Epithelial cell of prostate (primary cell): Measurements from ENCODE around the gene VAV1.
"Not testable (repeated sequence)": the region's sequence is repeated elsewhere in the genome, so short reads cannot be mapped to it uniquely, and the experiment has no call there.

Experiments used
- DNase-seq: peaks from one replicate; pipeline ENCODE4 v3.0.0-alpha.2; 2011; ENCODE audit warnings: low read depth, low spot score
- H3K27ac ChIP-seq: fragments of 450-650 bp; 2 replicates; pipeline ENCODE4 v1.5.1; 2017; ENCODE audit warnings: mild to moderate bottlenecking

VAV1 gene

DNA sequence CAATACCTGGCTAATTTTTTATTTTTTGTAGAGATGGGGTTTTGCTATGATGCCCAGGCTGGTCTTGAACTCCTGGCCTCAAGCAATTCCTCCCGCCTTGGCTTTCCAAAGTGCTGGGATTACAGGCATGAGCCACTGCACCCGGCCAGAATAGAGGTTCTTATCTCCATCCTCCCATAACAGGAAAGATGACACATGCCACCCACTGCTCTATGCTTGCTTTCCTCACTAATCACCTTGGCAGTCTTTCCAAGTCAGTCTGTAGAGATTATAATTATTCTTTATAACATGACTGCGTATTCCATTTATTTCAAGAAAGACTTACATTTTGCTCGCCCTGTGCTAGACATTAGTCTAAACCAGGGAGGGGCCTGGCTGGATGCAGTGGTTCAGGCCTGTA is 6.7 kb downstream of the VAV1 start:
- H3K27ac ChIP-seq: no peak overlapping the region
- DNase-seq: no peak

DNA sequence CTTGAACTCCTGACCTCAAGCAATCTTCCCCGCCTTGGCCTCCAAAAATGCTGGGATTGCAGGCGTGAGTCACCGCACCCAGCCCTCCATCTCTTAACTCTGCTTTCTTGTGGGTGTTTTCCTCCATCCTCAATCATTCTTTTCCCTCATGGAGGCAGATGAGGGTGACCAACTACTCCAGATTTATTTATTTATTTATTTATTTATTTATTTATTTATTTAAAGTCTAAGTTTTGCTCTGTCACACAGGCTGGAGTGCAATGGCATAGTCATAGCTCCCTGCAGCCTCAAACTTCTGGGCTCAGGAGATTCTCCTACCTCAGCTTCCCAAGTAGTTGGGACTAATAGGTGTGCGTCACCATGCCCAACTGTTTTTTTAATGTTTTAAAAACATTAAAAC is 14.9 kb downstream of the VAV1 start:
- no peak overlapping the region for H3K27ac ChIP-seq
- DNase-seq: no peak

DNA sequence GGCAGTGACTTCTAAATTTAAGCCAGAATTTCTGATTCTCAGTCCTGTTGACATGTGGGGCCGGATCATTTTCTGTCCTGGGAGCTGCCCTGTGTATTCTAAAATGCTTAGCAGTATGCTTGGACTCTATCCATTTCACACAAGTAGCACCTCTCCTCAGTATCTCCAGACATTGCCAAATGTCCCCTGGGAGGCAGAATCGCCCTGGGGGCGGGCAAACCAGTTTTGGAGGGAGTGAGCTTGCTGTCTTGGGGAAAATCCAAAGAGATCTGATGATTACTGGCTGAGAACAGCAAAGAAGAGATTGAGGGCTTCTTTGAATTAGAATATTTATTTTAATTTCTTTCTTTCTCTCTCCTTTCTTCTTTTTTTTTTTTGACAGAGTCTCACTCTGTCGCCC is 16.4 kb downstream of the VAV1 start:
- no peak for DNase-seq
- no peak overlapping the region for H3K27ac ChIP-seq

DNA sequence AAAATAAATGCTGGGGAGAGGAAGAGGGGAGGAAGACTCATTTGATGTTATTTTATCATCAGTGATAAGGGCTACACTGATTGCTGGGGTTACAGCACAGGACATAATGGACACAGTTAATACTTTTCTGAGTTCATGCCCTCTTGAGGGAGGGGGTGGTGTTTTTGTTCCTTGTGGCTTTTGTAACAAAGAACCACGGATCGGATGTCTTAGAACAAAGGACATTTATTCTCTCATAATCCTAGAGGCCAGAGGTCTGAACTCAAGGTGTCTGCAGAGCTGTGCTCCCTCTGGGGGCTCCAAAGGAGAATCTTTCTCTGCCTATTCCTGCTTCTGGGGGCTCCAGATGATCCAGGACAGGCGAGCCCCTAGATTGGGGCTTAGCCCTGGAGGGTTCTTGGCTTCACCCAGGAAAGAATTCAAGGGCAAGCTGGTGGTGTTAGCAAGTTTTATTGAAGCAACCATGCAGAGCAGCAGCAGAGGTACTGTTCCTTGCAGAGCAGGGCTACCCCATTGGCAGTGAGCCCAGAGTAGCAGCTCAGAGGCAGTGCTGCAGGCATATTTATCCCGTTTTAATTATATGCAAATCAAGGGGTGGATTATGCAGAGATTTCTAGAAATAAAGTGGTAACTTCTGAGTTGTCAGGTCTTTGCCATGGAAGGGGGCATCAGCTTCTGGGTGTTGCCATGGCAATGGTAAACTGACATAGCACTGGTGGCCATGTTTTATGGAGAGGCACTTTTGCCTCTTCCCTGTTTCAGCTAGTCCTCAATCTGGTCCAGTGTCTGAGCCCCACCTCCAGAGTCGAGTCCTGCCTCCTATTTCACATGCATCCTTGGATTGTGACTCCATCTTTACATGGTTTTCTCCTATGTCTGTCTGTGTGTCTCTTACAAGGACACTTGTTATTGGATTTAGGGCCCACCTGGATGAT is 18.0 kb downstream of the VAV1 start:
- DNase-seq: no peak

DNA sequence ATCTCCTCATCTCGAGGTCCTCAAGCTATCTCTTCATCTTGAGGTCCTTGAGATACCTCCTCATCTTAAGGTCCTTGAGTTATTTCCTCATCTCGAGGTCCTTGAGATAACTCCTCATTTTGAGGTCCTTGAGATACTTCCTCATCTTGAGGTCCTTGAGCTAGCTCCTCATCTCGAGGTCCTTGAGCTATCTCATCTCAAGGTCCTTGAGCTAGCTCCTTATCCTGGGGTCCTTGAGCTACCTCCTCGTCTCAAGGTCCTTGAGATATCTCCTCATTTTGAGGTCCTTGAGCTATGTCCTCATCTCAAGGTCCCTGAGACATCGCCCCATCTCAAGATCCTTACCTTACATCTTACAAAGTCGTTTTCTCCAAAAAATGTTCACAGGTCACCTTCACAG is 18.7 kb downstream of the VAV1 start:
- no peak overlapping the region for H3K27ac ChIP-seq
- DNase-seq: no peak

More for the DNA sequence above, 18.0 kb downstream of the VAV1 start:
- H3K27ac ChIP-seq: no peak overlapping the region

DNA sequence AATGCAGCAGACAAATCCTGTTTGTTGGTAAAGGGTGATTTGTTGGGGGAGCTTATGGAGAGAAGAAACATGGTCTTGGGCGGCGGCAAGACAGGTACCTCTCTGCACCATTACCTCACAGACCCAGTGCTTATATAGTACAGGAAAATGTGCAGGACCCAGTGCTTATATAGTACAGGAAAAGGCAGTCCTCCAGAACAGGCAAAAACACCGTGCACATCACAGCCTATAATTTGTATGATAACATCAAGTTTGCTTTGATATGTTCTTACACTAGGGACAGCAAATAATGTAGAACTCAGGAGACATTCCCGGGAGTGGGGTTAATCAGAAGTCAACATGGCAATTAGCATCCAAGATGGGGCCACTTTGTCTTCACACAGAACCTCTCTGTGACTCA is 20.9 kb downstream of the VAV1 start:
- DNase-seq: no peak
- no peak overlapping the region for H3K27ac ChIP-seq

DNA sequence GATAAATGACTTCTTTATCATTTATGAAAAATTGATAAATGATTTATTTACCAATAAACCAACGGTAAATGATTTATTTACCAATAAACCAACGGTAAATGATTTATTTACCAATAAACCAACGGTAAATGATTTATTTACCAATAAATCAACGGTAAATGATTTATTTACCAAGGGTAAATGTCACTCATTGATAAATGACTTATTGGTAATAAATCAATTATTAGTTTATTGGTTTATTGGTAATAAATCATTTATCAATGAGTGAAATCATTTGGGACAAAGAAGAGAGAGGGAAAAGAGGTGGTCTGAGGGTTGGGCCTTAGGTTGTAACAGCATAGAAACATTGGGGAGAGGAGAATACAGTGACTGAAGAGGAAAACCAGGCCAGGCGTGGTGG is 21.5 kb downstream of the VAV1 start:
- H3K27ac ChIP-seq: no peak overlapping the region
- DNase-seq: no peak

DNA sequence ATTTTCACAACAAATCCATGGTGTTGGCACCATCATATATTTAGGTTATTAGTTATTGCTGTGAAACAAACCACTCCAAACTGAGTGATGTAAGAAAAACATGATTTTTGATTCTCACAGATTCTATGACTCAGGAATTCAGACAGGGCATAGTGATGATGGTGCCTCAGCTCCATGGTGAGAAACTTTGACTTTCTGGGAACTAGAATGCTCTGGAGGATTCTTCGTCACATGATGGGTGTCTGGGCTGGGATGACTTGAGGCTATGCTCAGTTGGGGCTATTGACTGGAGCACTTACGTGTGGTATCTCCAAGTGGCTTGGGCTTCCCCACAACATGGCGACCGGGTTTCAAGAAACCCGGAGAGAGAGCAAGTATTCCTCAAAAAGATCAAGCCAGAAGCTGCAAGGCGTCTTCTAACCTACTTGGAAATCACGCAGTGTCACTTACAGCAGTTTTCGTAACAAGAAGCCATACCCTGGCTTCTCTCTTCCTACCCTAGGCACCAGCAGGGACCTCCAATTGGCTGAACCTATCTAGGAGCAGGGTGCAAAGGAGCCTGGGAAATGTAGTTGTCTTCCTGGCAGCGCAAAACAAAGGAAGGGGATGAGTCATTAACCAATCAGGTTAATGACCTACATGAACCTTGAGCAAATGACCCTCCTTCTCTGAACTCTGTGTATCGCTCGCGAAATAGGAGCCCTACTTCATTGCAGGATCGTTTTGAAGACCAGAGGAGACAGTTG is 22.4 kb downstream of the VAV1 start:
- no peak for DNase-seq
- no peak overlapping the region for H3K27ac ChIP-seq

DNA sequence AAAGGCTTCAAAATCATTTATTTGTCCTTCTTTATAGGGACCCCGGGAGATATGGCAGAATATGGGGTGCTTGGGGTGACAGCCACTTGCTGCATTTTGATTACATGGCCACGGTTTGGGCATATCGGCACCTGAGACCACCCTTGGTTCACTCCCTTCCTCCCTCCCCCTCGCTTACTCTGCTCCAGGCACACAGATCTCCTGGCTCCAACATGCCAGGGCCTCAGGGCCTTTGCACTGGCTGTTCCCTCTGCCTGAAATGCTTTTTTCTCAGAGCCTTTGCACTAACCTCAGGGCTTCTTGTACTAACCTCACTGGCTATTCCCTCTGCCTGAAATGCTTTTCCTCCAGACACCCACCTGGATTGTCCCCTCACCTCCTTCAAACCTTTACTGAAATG is 23.8 kb downstream of the VAV1 start:
- DNase-seq: no peak
- H3K27ac ChIP-seq: no peak overlapping the region

DNA sequence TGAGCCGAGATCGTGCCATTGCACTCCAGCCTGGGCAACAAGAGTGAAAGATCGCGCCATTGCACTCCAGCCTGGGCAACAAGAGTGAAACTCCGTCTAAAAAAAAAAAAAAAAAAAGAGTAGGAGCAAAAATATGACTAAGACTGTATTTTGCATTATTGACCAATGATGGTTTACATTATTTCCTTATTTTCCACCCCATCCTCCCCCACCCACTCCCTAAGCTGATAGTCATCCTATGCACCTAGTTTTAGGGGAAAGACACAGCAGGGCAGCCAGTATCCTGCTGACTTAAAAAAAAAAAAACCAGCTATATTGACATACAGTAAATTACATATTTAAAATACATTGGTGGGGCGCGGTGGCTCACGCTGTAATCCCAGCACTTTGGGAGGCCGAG is 25.1 kb downstream of the VAV1 start:
- H3K27ac ChIP-seq: no peak overlapping the region

DNA sequence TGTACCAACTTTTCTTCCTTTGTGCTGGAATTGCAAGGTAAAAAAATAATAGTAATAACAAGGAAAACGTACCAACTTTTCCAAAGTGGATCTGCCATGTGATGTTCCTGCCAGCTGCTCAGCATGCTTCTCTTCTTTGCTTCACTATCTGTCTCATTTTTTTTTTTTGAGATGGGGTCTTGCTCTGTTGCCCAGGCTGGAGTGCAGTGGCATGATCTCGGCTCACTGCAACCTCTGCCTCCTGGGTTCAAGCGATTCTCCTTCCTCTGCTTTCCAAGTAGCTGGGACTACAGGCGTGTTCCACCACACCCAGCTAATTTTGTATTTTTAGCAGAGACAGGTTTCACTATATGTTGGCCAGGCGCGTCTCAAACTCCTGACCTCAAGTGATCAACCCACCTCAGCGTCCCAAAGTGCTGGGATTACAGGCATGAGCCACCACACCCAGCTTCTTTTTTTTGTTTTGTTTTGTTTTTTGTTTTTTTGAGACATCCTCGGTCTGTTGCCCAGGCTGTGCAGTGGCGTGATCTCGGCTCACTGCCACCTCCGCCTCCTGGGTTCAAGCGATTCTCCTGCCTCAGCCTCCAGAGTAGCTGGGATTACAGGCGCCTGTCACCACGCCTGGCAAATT is 27.8 kb downstream of the VAV1 start:
- DNase-seq: not testable (repeated sequence)
- peak overlapping the region; percentile 96 for H3K27ac ChIP-seq

More for the DNA sequence above, 25.1 kb downstream of the VAV1 start:
- DNase-seq: no peak

DNA sequence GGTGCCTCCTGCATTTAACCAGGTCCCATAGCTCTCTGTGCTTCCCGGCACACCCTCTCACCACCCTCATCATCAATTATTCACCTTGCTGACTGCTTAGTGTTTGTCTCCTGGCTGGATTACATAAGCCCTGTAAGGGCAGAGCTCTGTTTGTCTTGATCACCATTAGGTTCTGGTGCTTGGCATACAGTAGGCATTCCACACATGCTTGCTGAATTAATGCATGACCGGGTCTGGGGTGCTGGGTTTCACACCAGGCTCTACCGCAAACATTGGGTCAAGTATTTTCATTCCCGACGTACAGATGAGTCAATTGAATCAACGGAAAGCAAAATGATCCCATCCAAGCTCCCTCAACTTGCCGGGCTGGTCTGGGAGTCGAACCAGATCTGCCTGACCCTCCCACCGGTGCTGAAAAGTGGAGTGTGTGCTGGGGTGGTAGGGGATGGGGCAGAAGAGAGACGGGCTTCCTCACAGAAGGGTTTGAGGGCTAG is 28.5 kb downstream of the VAV1 start:
- peak; percentile 99 for DNase-seq
- peak overlapping the region; percentile 96 for H3K27ac ChIP-seq

DNA sequence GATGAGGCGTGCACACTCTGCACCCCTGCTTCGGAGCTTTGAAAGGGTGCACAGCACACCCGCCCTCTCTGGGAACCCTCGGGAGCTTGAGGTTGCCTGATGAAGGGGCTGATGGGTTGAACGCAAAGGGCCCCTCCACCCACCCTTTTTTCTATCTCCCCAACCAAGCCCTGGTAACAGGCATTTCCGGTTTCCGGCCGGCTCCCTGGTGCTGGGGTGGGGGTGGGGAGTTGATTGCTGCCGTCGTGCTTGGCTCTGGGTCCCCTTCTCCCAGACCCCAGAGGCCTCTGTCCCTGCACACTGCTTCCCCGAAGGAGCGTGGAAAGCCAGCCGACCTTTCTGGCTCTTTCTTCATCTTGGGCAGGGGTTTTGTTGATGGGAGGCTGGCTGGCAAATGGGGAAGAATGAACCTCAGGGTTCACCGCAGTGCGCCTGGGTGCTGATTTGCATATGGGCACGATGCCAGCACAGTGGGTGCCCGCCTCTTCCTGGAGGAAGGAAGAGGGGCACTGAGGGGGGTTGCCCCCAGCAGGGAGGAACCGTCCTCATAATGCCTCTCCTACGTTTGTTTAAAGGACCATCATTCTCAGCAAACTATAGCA is 29.1 kb downstream of the VAV1 start:
- H3K27ac ChIP-seq: peak overlapping the region; percentile 96
- DNase-seq: no peak

DNA sequence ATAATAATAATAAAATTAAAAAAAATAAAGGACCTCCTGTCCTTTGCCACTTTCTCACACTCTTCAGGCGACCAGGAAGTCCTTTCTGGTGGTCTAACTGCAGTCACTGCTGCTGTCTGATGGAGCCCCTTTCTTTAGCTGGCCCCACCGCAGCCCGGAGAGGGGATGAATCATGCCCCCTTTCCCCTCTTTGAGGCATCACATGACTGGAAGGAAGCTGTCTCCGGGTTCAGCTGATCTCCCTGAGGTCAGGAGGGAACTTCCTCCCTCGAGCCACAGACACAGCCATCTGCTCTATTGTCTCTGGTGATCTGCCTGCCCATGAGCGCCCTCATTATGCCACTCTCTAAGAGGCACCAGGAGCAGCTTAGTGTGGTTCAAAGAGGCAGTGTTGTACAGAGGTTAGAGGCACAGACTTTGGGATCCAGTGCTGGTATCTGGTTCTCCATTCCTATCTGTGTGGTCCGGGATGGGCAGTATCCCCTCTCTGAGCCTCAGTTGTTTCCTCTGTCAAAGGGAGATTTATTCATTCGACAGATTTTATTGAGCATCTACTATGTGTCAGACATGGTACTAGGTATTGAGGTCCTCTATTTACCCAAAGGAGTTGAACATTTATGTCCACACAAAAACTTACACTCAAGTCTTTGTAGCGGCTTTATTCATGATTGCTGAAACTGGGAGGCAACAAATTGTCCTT is 30.0 kb downstream of the VAV1 start:
- DNase-seq: no peak
- peak overlapping the region; percentile 96 for H3K27ac ChIP-seq

DNA sequence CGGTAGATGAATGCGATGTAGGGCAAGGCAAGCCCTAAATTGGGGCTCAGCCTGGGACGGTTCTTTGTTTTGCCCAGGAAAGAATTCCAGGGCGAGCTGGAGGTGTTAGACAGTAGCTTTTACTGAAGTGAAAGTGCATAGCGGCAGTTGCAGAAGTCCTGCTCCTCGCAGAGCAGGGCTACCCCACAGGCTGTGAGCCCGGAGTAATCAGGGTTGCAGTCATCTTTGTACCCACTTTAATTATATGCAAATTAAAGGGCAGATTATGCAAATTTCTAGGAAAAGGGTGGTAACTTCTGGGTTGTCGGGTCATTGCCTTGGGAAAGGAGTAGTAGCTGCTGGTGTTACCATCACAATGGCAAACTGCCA is 30.5 kb downstream of the VAV1 start:
- H3K27ac ChIP-seq: no peak overlapping the region
- DNase-seq: no peak

DNA sequence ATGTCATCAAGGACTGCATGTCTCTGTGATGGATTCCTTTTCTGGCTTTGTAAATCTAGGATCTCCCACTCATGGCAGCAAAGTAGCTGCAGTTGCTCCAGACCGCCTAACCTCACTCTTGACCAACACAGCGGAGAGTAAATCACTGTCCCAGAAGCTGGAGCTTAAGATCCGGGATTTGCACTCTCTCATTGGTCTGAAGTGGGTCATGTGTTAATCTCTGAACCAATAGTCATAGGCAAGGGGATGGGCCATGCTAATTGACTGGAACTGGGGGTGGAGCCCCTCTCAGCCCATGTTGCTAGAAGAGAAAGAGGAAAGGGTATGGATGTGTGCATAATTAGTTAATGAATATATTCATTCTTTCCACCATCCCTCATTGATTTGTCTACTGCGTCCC is 34.0 kb downstream of the VAV1 start:
- DNase-seq: no peak
- no peak overlapping the region for H3K27ac ChIP-seq

DNA sequence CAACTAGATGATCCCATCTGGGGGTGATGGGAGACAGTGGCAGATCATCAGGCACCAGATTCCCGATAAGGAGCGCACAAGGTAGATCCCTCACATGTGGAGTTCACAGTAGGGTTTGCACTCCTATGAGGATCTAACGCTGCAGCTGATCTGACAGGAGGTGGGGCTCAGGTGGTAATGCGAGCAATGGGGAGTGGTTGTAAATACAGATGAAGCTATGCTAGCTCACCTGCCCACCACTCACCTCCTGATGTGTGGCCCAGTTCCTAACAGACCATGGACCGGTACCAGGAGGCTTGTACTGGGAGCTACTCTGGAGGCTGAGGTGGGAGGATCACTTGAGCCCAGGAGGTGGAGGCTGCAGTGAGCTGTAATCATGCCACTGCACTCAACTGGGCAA is 34.8 kb downstream of the VAV1 start:
- DNase-seq: no peak
- no peak overlapping the region for H3K27ac ChIP-seq

DNA sequence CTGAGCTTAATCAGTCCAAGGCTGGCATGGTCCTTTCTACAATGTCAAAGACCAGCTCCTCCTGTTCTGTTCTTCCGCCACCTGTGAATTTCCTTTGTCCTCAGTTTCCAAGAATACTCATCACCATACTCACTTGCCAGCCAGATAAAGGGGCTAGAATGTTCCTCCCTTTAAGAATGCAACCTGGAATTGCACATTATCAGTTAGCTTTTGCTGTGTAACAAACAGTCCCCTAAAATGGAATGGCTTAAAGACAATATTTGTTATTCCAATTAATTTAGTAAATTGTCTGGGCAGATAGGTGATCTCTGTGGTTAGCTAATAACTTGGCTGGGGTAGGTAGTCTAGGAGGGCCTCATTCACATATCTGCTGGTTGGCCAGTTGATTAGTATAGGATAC is 36.0 kb downstream of the VAV1 start:
- H3K27ac ChIP-seq: no peak overlapping the region
- no peak for DNase-seq

DNA sequence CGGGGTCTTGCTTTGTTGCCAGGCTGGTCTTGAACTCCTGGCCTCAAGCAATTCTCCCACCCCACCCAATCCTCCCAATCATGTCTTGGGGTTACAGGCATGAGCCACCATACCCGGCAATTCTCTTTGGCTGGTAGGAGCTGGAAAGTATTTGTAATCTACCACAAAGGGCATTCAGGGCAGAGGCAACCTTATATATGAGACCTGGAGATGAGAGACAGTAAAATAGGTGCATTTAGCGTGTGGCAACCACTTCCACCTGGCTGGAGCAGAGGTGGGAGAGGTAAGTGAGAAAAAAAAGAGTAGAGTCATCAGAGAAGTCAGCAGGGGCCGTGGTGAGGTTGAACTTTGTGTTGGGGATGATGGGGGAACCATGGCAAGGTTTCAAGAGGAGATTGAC is 36.8 kb downstream of the VAV1 start:
- no peak overlapping the region for H3K27ac ChIP-seq

DNA sequence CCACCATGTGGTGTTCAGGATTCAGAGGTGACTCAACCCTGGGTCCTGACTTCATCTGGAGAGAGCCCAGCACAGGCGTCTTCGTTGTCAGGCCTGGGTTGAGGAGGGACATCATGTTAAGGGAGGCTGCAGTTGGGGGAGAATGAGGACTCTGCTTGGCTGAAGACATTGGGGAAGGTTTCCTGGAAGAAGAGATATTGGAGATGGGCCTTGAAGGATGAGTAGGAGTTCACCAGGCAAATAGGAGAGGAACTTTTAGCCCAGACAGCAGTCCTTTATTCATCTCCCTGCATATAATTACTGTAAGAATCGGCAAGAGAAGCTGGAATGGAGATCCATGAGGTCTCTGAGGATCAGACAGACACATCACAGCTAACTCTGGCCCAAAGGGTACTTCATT is 38.9 kb downstream of the VAV1 start:
- no peak for DNase-seq
- H3K27ac ChIP-seq: no peak overlapping the region

More for the DNA sequence above, 36.8 kb downstream of the VAV1 start:
- no peak for DNase-seq
